Stimulated activated naive CD8-positive, alpha-beta T cell treated with anti-CD3 and anti-CD28 coated beads, Interleukin-15, amount 100 ng/mL, for 72 hours (primary cell): ENCODE results near the gene ANKRA2.

Experiments
- ATAC-seq: fragments of 150-1000 bp; cut with Tn5 transposase; 2 replicates; pipeline ENCODE4 v1.10.0; 2021; ENCODE audit warnings: mild to moderate bottlenecking, moderate library complexity
- DNase-seq, 2 donors: peaks; one replicate each; pipeline ENCODE4 v3.0.0; 2021 to 2022
- H3K27ac Mint-ChIP-seq, 2 donors: one replicate each; pipeline ENCODE4 v1.8.0; 2022; ENCODE audit warnings: mild to moderate bottlenecking in 2 of 2, mixed read lengths in 2 of 2, moderate library complexity in 2 of 2
- H3K27me3 Mint-ChIP-seq: one replicate; pipeline ENCODE4 v1.8.0; 2022; ENCODE audit warnings: mixed read lengths
- H3K4me1 Mint-ChIP-seq: one replicate; pipeline ENCODE4 v1.8.0; 2022; ENCODE audit warnings: mild to moderate bottlenecking, mixed read lengths
- H3K4me3 Mint-ChIP-seq, 2 donors: one replicate each; pipeline ENCODE4 v1.8.0; 2022; ENCODE audit warnings: mild to moderate bottlenecking in 2 of 2, mixed read lengths in 2 of 2, moderate library complexity in 1 of 2
- H3K9me3 Mint-ChIP-seq, 2 donors: one replicate each; pipeline ENCODE4 v1.8.0; 2022; ENCODE audit warnings: mixed read lengths in 2 of 2

ANKRA2 gene

DNA sequence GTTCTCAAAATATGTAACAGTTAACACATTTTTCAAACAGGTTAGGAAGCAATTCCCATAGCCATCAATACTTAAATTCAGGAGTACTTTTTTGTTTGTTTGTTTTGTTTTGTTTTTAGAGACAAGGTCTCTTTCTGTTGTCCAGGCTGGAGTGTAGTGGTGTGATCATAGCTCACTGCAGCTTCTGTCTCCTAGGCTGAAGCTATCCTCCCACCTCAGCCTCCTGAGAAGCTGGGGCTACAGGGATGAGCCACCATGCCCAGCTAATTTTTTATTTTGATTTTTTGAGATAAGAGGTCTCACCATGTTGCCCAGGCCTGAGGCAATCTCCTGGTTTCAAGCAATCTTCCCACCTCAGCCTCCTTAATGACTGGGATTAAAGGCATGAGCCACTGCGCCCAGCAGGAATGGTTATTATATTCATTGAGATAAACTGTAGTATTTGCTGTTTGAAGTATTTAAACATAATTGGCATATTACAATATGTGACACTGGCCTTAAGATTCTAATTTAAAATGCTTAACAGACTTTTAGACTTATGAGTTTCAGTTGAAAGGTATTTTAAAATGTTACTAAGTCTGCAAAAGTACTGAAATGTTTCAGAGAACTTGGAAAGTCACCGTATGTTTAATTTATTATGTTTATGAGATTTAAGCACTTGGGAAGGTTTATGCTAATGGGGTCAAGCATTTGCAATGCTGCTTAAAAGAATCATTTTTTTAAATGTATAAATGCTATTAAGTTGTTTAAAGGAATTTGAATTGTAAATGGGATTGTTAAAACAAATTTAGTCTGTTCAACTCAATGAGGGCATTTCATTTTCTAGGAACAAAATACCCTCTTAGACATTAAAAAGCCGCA, 17.1 kb upstream of the ANKRA2 start:
- Mint-ChIP-seq H3K4me3 (no peak overlapping the region), H3K27me3 (no peaks in the 10 kb centered on the region)

DNA sequence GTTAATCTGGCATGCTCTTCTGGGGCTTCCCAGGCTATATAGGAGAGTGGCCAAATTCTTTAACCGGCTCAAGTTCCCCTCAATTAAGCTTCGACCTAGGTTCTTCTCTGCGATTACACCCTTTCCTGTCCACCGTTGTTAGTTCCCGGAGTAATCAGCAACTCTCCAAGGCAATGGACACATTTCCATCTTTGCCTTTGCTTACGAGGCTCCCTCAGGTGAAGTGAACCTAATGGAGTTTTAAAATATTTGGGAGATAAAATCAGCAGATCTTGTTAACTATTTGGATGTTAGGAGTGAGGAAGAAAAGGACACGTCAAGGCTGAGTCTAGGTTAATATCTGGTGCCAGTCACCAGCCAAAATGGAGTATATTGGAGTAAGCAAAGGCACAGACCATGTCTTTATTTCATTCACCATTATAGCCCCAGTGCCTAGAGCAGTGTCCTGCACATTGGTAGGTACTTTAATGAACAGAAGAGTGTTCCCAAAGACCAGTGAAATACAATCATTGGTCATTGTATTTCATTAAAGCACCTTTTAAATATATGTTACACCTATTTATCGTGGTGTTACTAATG, 619 bp upstream of the ANKRA2 start:
- H3K4me1 Mint-ChIP-seq = peaks cover 26% of the 10 kb centered on the region
- DNase-seq (no peak), ATAC-seq (no peak)
- H3K27me3 Mint-ChIP-seq = no peaks in the 10 kb centered on the region
- H3K27ac Mint-ChIP-seq = peak overlapping the region; percentile 98 to 100
- peak overlapping the region; percentile 90 to 98 for H3K4me3 Mint-ChIP-seq
- H3K9me3 Mint-ChIP-seq = no peaks in the 10 kb centered on the region

More for the DNA sequence above, 17.1 kb upstream of the ANKRA2 start:
- ATAC-seq (no peak), DNase-seq (no peak)
- Mint-ChIP-seq H3K27ac (no peak overlapping the region), H3K9me3 (no peaks in the 10 kb centered on the region), H3K4me1 (no peaks in the 10 kb centered on the region)

DNA sequence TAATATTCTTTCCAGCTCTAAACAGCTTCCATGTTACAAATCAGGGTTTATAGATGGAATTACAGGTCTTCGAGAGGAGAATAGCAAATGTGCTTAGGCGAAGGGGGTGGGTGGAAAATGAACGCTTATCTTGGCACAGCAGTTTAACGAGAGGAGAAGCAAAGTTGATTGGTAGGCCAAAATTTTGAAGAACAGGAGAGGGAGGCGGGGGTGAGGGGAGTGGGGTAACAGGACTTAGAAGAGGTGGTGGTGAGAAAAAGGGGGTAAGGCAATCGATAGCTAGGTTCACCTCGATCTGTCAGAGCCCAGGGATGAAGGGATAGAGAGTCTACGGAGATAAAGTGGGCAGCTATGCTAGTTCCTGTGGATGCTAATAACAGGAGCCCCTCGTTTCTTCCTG, 764 bp downstream of the ANKRA2 start:
- H3K4me3 Mint-ChIP-seq = peak overlapping the region; percentile 90 to 98

DNA sequence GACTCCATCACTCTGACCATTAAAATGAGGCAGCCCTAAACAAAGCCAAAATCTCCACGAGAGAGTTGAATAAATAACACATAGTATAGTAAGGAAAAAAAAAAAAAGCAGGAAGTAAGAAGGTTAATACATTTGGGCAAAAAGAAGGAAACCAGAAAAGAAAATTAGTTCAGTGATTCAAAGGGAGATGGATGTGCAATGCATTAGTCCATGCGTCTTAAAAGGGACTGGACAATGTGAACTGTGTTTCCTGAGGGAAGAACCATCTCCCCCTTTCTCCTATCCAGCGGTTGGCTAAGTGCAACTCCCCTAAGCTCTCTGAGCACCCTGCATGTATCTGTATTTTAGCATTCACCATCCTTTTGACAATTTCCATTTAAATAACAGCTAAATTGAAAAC, 1.4 kb downstream of the ANKRA2 start:
- Mint-ChIP-seq H3K27ac (peak overlapping the region in 1 of 2 donors; percentile 80), H3K4me3 (peak overlapping the region; percentile 90 to 98), H3K4me1 (peaks cover 26% of the 10 kb centered on the region), H3K9me3 (no peaks in the 10 kb centered on the region), H3K27me3 (no peaks in the 10 kb centered on the region)
- DNase-seq (no peak), ATAC-seq (no peak)

More for the DNA sequence above, 764 bp downstream of the ANKRA2 start:
- peak in 1 of 2 donors; percentile 14 for DNase-seq
- Mint-ChIP-seq H3K27ac (peak overlapping the region; percentile 98 to 100), H3K27me3 (no peaks in the 10 kb centered on the region), H3K9me3 (no peaks in the 10 kb centered on the region), H3K4me1 (peaks cover 26% of the 10 kb centered on the region)
- peak; percentile 13 for ATAC-seq

DNA sequence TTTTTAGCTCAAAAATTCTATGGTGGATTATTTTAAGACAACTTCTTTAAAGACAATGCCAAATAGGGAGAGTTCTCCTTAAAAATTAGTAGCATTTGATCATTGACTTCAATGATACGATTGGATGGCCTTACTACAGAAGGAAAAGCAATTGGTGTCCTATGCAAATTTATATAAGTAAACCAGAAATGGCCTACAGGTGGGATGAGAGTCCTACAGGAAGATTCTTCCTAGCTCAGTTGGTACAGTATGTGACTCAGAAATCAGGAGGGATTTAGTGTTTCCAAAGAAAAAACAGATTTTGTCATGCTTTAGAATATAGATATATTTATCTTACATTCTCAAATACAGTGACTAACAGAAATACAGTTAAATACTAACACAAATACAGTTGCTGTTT, 6.5 kb downstream of the ANKRA2 start:
- DNase-seq = no peak
- ATAC-seq = no peak

DNA sequence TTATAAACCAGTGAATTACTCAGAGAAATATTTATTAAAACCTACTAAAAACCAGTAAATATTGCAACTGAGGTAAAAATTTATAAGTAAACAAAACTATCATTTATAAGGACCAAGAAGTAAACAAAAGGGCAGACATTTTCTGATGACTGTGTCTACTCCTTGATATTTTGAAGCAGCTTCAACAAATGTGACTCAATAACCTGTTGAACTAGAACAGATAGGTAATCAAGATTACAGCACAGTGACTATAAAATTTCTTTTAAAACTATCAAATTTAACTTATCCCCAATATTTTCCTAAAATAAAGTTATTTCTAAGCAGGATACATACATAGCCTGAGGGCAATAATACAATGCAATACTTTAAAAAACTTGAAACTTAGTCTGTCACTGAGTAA, 12.8 kb downstream of the ANKRA2 start:
- H3K4me1 Mint-ChIP-seq = no peaks in the 10 kb centered on the region
- no peaks in the 10 kb centered on the region for H3K27me3 Mint-ChIP-seq
- DNase-seq = no peak
- no peak overlapping the region for H3K27ac Mint-ChIP-seq
- no peak for ATAC-seq
- no peaks in the 10 kb centered on the region for H3K9me3 Mint-ChIP-seq
- no peak overlapping the region for H3K4me3 Mint-ChIP-seq

More for the DNA sequence above, 6.5 kb downstream of the ANKRA2 start:
- H3K27me3 Mint-ChIP-seq = no peaks in the 10 kb centered on the region
- H3K4me1 Mint-ChIP-seq = peaks cover 13% of the 10 kb centered on the region
- no peak overlapping the region for H3K27ac Mint-ChIP-seq
- H3K9me3 Mint-ChIP-seq = no peaks in the 10 kb centered on the region
- no peak overlapping the region for H3K4me3 Mint-ChIP-seq

DNA sequence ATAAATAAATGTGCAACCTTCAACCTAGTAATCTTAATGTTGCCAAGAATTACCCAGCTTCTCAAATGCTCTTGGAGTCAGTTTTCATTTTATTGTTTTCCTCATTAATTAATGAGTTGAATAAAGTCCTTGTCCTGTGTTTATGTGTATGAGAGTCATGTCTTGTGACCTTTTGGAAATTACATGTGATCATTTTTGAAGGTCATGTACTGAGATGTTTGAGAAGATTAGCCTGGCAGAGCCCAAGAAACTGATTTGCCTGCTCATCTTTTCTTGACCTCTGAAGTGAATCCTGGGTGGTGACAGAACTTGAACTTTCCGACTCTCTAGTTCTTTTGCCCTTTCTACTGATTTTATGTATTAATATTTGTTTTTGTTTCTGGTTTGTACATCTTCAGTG, 15.4 kb downstream of the ANKRA2 start:
- Mint-ChIP-seq H3K4me3 (no peak overlapping the region), H3K27me3 (peaks cover 7% of the 10 kb centered on the region), H3K9me3 (no peaks in the 10 kb centered on the region), H3K27ac (no peak overlapping the region), H3K4me1 (no peaks in the 10 kb centered on the region)
- DNase-seq (no peak), ATAC-seq (no peak)

DNA sequence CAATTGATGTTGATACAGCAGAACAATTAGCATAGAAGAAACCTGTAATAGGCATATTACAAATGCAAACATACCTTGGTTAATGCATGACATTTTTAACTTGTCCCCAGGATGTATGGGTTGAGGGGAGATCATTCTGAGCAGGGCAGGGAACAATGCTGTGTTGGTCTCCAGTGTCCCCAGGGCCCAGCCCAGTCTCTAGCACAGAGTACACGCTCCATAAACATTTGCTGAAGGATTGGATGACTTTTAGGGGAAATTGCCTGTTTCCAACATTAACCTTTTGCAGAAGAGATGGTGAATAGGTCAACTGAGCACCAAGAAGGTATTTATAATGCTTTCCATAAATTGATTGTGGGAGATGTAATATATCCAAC, 20.0 kb downstream of the ANKRA2 start:
- no peak overlapping the region for H3K4me3 Mint-ChIP-seq
- H3K4me1 Mint-ChIP-seq = no peaks in the 10 kb centered on the region
- H3K9me3 Mint-ChIP-seq = no peaks in the 10 kb centered on the region
- no peak for DNase-seq
- peaks cover 36% of the 10 kb centered on the region for H3K27me3 Mint-ChIP-seq
- ATAC-seq = no peak
- H3K27ac Mint-ChIP-seq = no peak overlapping the region

DNA sequence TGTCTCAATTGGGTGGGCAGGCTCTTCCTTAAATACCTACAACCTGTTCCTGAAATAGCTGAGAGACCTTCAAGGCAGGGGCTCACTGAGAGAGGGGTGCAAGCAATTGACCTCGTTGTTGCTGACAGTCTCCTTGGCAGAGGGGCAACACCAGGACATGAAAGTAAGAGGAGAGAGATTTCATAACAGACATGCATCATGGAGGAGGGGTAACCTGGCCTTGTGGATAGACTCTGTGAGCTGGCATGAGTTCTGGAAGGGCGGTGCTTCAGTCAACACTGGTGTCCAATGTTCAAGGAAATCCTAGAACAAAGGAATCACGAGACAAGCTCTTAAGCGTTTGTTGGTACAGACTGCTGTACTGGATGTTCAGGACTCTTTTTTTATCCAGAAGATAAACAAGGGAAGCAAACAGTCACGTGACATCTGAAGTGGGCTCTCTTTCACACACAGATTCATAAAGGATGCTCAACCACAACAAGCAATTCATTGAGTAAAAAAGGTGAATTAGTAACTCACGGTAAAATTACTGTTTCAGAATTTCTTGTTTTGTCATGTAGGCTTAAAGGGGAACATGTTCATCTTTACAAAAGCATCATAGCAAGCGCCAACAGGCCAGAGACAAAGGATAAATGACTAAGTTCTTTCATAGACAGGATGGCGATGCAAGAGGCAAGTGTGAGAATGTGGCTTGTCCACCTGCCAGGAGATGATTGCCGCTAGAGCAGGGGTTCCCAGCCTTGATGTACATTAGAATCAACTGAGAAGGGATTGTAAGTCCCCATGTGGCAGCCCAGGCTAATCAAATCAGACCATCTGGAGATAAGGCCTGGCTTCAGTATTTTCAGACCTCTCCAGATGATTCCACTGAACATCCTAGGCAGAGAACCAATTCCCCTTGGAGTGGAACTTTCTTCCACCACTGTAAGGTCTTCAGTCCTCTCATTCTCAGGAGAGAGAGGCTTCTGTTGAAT, 20.7 kb downstream of the ANKRA2 start:
- ATAC-seq = no peak
- Mint-ChIP-seq H3K4me1 (no peaks in the 10 kb centered on the region), H3K4me3 (no peak overlapping the region), H3K27me3 (peaks cover 43% of the 10 kb centered on the region), H3K27ac (no peak overlapping the region), H3K9me3 (no peaks in the 10 kb centered on the region)
- DNase-seq = no peak

DNA sequence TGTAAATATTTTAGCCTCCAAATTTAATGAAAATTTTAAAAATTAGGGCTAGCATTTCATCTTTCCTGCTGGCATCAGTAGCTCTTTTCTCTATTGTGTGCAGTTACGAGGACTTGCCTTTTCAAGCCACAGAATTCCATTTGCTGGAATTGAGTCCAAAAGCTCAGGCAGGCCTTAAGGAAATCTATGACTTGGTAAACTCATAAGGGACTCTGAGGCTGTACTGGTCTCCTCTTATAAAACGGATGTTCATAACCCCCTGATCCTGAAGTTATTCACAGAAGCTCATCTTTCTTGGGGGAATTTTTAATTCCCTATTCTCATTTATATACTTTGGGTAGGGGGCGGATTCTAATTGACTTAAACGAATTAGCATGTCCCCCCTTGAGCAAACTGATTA, 23.4 kb downstream of the ANKRA2 start:
- Mint-ChIP-seq H3K27me3 (peaks cover 44% of the 10 kb centered on the region), H3K4me1 (no peaks in the 10 kb centered on the region), H3K4me3 (no peak overlapping the region), H3K9me3 (no peaks in the 10 kb centered on the region), H3K27ac (no peak overlapping the region)
- no peak for ATAC-seq
- DNase-seq = no peak

DNA sequence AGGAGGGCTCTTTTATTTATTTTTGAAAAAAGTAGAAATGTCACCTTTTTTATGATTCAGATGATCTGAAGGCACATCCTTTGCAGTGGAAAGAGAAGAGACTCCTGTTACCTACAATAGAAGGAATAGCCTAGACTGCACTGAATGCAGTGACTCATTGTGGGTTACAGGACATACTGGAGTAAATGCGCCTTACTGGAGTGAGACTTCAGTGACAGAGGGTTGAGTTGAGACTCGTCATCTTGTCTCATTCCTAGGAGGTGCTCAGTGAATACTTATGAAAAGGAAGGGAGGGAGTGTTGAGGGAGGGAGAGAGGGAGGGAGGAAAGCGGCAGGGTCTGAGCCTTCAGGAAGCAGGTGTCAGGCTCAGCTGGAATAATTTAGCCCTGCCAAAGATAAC, 25.2 kb downstream of the ANKRA2 start:
- Mint-ChIP-seq H3K27ac (no peak overlapping the region), H3K4me1 (no peaks in the 10 kb centered on the region), H3K27me3 (peaks cover 43% of the 10 kb centered on the region), H3K4me3 (no peak overlapping the region), H3K9me3 (no peaks in the 10 kb centered on the region)
- DNase-seq (no peak), ATAC-seq (no peak)

DNA sequence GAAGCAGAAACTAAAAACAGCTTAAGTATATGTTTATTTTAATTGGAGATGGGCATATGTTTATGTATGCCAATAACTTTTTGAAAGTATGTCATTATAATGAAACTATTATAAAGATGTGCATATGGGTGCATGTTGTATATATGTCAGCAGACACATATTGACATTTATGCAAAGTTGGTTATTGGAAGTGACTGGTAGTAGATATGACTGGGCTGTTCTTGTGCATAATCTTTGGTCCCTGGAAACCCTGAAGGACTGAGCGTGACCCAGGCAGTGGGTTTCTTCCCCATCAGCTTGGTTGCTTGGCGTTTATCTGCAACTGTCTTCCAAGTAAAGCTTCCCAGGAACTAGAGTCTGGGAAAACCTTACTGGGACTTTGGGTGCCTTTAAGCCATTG, 25.7 kb downstream of the ANKRA2 start:
- no peaks in the 10 kb centered on the region for H3K4me1 Mint-ChIP-seq
- peaks cover 46% of the 10 kb centered on the region for H3K27me3 Mint-ChIP-seq
- no peak for DNase-seq
- no peak overlapping the region for H3K4me3 Mint-ChIP-seq
- no peak for ATAC-seq
- no peak overlapping the region for H3K27ac Mint-ChIP-seq
- H3K9me3 Mint-ChIP-seq = no peaks in the 10 kb centered on the region

DNA sequence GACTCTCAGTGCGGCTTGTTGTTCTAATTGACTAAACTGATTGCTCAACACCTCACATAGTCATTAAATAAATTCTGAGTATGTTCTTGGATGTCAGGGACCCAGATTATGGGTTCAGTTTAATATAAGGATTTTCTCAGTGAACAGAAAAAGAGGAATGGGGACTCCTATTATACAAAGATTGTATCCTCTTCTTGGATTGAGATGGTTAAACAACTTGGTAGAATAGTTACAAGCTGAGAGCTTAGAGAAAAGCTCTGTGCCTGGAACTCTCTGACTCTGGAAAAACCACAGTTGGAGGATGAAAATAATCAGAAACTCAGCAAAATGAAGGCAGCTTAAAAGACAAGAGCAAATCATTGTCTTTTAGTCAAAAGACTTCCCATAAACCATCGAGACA, 30.5 kb downstream of the ANKRA2 start:
- Mint-ChIP-seq H3K9me3 (no peaks in the 10 kb centered on the region), H3K4me3 (no peak overlapping the region), H3K27me3 (peaks cover 23% of the 10 kb centered on the region), H3K27ac (no peak overlapping the region), H3K4me1 (no peaks in the 10 kb centered on the region)
- DNase-seq (no peak), ATAC-seq (no peak)

DNA sequence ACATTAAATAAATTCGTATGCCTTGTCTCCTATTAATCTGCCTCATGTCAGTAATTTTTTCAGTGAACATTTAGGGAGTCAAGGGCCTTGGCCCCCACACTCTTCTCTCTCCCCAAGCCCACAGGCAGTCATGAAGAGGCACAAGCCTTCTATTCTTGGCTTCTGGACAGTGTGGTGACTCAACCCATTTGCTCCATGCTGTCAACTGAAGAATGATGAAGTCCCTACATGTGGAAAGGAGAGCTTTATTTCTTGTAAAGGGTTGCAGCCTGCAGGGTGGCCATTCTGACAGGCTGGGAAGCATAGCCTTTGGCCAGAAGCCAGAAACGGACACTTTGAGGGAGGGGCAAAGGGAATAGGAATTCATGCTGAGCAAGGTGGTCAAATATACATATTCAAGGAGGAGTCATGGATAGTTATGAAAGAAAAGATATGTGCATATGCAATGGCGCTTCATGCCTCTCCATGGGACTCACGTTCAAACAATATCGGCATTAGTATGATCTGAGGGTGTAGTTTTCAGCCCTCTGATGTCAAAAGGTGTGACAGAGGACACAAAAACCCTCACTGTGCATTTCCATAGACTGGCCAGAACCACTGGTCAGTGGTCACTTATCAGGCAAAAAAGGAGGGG, 31.3 kb downstream of the ANKRA2 start:
- Mint-ChIP-seq H3K4me1 (no peaks in the 10 kb centered on the region), H3K27me3 (peaks cover 19% of the 10 kb centered on the region), H3K27ac (no peak overlapping the region), H3K9me3 (no peaks in the 10 kb centered on the region), H3K4me3 (no peak overlapping the region)
- DNase-seq = no peak
- no peak for ATAC-seq

DNA sequence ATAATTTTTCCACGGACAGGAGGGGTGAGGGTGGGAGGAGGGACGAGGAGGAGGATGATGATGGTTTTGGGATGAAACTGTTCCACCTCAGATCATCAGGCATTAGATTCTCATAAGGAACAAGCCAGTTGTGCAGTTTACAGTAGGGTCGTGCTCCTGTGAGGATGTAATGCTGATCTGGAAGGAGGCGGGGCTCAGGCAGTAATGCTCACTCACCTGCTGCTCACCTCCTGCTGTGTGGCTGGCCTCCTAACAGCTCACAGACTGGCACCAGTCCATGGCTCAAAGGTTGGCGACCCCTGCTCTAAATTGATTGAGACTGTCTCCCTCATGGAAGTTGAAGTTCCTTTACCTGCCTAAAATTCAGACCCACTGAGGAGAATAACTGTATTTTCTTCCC, 33.2 kb downstream of the ANKRA2 start:
- no peak for ATAC-seq
- Mint-ChIP-seq H3K27ac (no peak overlapping the region), H3K27me3 (peaks cover 19% of the 10 kb centered on the region), H3K4me3 (no peak overlapping the region), H3K9me3 (no peaks in the 10 kb centered on the region), H3K4me1 (no peaks in the 10 kb centered on the region)
- DNase-seq = no peak
